ENCODE measurements around the gene FSIP2.

DNA sequence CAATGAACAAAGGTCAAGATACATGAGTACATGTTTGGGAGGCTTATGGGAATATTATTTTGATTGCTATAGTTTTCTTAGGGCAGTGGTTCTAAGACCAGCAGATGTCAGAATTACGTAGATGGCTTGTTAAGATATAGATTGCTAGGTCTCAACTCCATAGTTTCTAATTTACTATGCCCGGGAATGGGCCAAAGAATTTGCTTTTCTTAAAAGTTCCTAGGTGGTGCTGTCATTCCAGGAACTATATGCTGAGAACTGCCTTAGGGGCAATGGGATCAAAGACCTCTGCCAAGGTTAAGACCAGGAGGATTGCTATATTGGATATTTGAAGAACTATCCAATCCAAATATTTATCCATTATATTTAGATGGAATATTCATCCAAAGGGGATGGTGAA lies 141.8 kb downstream of the FSIP2 start:
- TF ChIP-seq POLR2A (IDR thresholded peaks at IDR 0.05) (no peak), CTCF (IDR thresholded peaks at IDR 0.05) (no peak)
